GM23338 (cell line): ENCODE data around the gene NT5C2. TPM values are rescaled to one million over a fixed set of nuclear protein-coding genes. Genes with fewer than 3 reads are reported as not detected.

Experiments used
- ATAC-seq: fragments of 200-7000 bp; cut with Tn5 transposase; 3 replicates; pipeline ENCODE4 v1.9.1; 2020
- DNase-seq: peaks from one replicate; pipeline ENCODE4 v3.0.0-alpha.2; 2015; ENCODE audit warnings: low spot score
- H2AFZ ChIP-seq: fragments of 200-600 bp; sonication (generic); 2 replicates; pipeline ENCODE4 v1.8.0; 2016; ENCODE audit warnings: antibody characterized with exemption, mild to moderate bottlenecking, moderate library complexity
- H3F3A ChIP-seq: fragments of 200-600 bp; sonication (generic); replicated peaks from 2 replicates; pipeline ENCODE4 v1.8.0; 2017; ENCODE audit warnings: antibody characterized with exemption, mixed run types, low read depth
- H3K27ac ChIP-seq: fragments of 200-600 bp; sonication (generic); 2 replicates; pipeline ENCODE4 v1.6.1; 2016; ENCODE audit warnings: low read depth
- H3K27me3 ChIP-seq: fragments of 200-600 bp; sonication (generic); 2 replicates; pipeline ENCODE4 v1.8.0; 2016; ENCODE audit warnings: mild to moderate bottlenecking, mixed run types, moderate library complexity; ENCODE audit not compliant: insufficient read depth
- H3K36me3 ChIP-seq: fragments of 200-600 bp; sonication (generic); 2 replicates; pipeline ENCODE4 v1.8.0; 2016; ENCODE audit warnings: mild to moderate bottlenecking; ENCODE audit not compliant: insufficient read depth
- H3K4me1 ChIP-seq: fragments of 200-600 bp; sonication (generic); 2 replicates; pipeline ENCODE4 v1.8.0; 2016; ENCODE audit warnings: mild to moderate bottlenecking, moderate library complexity; ENCODE audit not compliant: insufficient read depth
- H3K4me2 ChIP-seq: fragments of 200-600 bp; sonication (generic); 2 replicates; pipeline ENCODE4 v1.7.1; 2017; ENCODE audit warnings: mixed run types
- H3K4me3 ChIP-seq: fragments of 200-600 bp; sonication (generic); 2 replicates; pipeline ENCODE4 v1.6.1; 2016; ENCODE audit warnings: mixed run types
- H3K79me2 ChIP-seq: fragments of 200-600 bp; sonication (generic); replicated peaks from 2 replicates; pipeline ENCODE4 v1.8.0; 2017; ENCODE audit warnings: mild to moderate bottlenecking; ENCODE audit not compliant: insufficient read depth
- H3K9me2 ChIP-seq: fragments of 200-600 bp; sonication (generic); 2 replicates; pipeline ENCODE4 v1.8.0; 2017; ENCODE audit not compliant: insufficient read depth
- H4K20me1 ChIP-seq: fragments of 200-600 bp; sonication (generic); replicated peaks from 2 replicates; pipeline ENCODE4 v1.8.0; 2017; ENCODE audit warnings: mild to moderate bottlenecking; ENCODE audit not compliant: insufficient read depth
- H3K27ac Mint-ChIP-seq: 2 replicates; pipeline ENCODE4 v1.8.0; 2020; ENCODE audit warnings: inconsistent platforms, mild to moderate bottlenecking, moderate library complexity, mixed read lengths
- H3K27me3 Mint-ChIP-seq: 3 replicates; pipeline ENCODE4 v1.8.0; 2022; ENCODE audit warnings: low read depth, mild to moderate bottlenecking, moderate library complexity, mixed read lengths, inconsistent platforms; ENCODE audit not compliant: insufficient read depth, poor library complexity
- H3K36me3 Mint-ChIP-seq: 3 replicates; pipeline ENCODE4 v1.8.0; 2021; ENCODE audit warnings: low read depth, mild to moderate bottlenecking, inconsistent platforms, moderate library complexity, mixed read lengths
- H3K4me1 Mint-ChIP-seq: 3 replicates; pipeline ENCODE4 v1.8.0; 2020; ENCODE audit warnings: mild to moderate bottlenecking, inconsistent platforms, mixed read lengths
- H3K4me3 Mint-ChIP-seq: 3 replicates; pipeline ENCODE4 v1.8.0; 2021; ENCODE audit warnings: moderate library complexity, mild to moderate bottlenecking, inconsistent platforms, mixed read lengths
- H3K9me3 Mint-ChIP-seq: 3 replicates; pipeline ENCODE4 v1.8.0; 2020; ENCODE audit warnings: moderate library complexity, mild to moderate bottlenecking, inconsistent platforms, mixed read lengths
- CREB1 ChIP-seq: fragments of 250-450 bp; sonication (Bioruptor Pico); IDR thresholded peaks from 2 replicates; pipeline ENCODE4 v1.5.0; 2020; ENCODE audit warnings: low read depth, mild to moderate bottlenecking, moderate library complexity
- CTCF ChIP-seq, 2 experiments: fragments of 200-600 bp in 1 of 2; sonication (generic) in 1 of 2; conservative IDR thresholded peaks; 2 replicates each; pipeline versions ENCODE4 v1.5.1 to v1.6.1; 2016 to 2017; ENCODE audit warnings: antibody characterized with exemption in 2 of 2, low read depth in 2 of 2, mild to moderate bottlenecking in 2 of 2, moderate library complexity in 1 of 2
- ETS1 ChIP-seq: IDR thresholded peaks from 2 replicates; pipeline ENCODE4 v1.6.1; 2016; ENCODE audit warnings: antibody characterized with exemption
- EZH2 ChIP-seq: fragments of 200-600 bp; sonication (generic); IDR thresholded peaks from one replicate; pipeline ENCODE4 v1.8.0; 2017; ENCODE audit warnings: antibody characterized with exemption, mild to moderate bottlenecking, low read depth; ENCODE audit not compliant: unreplicated experiment
- EZH2phosphoT487 ChIP-seq: fragments of 200-600 bp; sonication (generic); IDR thresholded peaks from one replicate; pipeline ENCODE4 v1.8.1; 2018; ENCODE audit warnings: antibody characterized with exemption; ENCODE audit not compliant: unreplicated experiment
- NANOG ChIP-seq: IDR thresholded peaks from 2 replicates; pipeline ENCODE4 v1.6.1; 2016; ENCODE audit warnings: antibody characterized with exemption, borderline replicate concordance
- POLR2AphosphoS5 ChIP-seq: IDR thresholded peaks from 2 replicates; pipeline ENCODE4 v1.6.1; 2016; ENCODE audit warnings: antibody characterized with exemption, low read depth
- STAT1 ChIP-seq: IDR thresholded peaks from one replicate; pipeline ENCODE4 v1.6.1; 2016; ENCODE audit warnings: antibody characterized with exemption; ENCODE audit not compliant: unreplicated experiment
- ZNF114 ChIP-seq: fragments of 250-450 bp; sonication (Bioruptor Pico); IDR thresholded peaks from 2 replicates; pipeline ENCODE4 v1.5.0; 2020; ENCODE audit warnings: mild to moderate bottlenecking, moderate library complexity
- ZNF462 ChIP-seq: fragments of 250-450 bp; sonication (Bioruptor Pico); IDR thresholded peaks from 2 replicates; pipeline ENCODE4 v1.5.0; 2020; ENCODE audit warnings: mild to moderate bottlenecking, moderate library complexity
- polyA plus RNA-seq: library from polyadenylated mRNA; unstranded; fragments of >200 nt; fragmentation: Nextera tagmentation; extraction: Ambion mirVana; gene quantifications from 2 replicates; pipeline ENCODE4 v1.2.1, GENCODE V29; 2016
- total RNA-seq: library from RNA; depleted of rRNA; stranded (reverse); fragments of >200 nt; shearing (Covaris generic); gene quantifications from 2 replicates; pipeline ENCODE4 v1.2.3, GENCODE V29; 2014

Gene NT5C2
- total and polyA plus RNA-seq, 2 experiments from 2014 or later, result 33.9 to 85.4 TPM

GRCh38 chr10:103127241-103127640 lies 65.8 kb downstream of the NT5C2 start:
- H3K4me2 ChIP-seq, result no peak overlapping the region
- no peaks in the 10 kb centered on the region for H3K79me2 ChIP-seq
- 0 out of 2 replicates have a peak, but pooled peaks cover 3% of the 10 kb centered on the region for H3K4me1 ChIP-seq
- Mint-ChIP-seq H3K36me3 (peaks cover 33% of the 10 kb centered on the region), H3K4me3 (no peak overlapping the region), H3K4me1 (peaks cover 6% of the 10 kb centered on the region; the same call in 2 of the 3 replicates), H3K27me3 (peaks cover 4% of the 10 kb centered on the region), H3K9me3 (peaks cover 18% of the 10 kb centered on the region), H3K27ac (no peak overlapping the region)
- no peak for TF ChIP-seq POLR2AphosphoS5
- no peak for TF ChIP-seq EZH2
- TF ChIP-seq NANOG, result no peak
- TF ChIP-seq STAT1, result no peak
- no peak for TF ChIP-seq CTCF (conservative IDR thresholded peaks at IDR 0.05; ENCODE audit: low read depth in 2 of 2)
- no peak for TF ChIP-seq ZNF114
- TF ChIP-seq EZH2phosphoT487, result no peak
- TF ChIP-seq ETS1, result no peak
- TF ChIP-seq ZNF462, result no peak
- no peak for TF ChIP-seq CREB1 (CRISPR knock-in tag)
- DNase-seq (no peak), ATAC-seq (no peak)
- H2AFZ ChIP-seq, result no peak overlapping the region
- no peak overlapping the region for H3K27ac ChIP-seq
- H3F3A ChIP-seq, result no peaks in the 10 kb centered on the region
- no peaks in the 10 kb centered on the region; the same call in 1 of the 2 replicates for H3K36me3 ChIP-seq
- H3K4me3 ChIP-seq, result no peak overlapping the region
- H3K27me3 ChIP-seq, result no peaks in the 10 kb centered on the region
- no peaks in the 10 kb centered on the region for H3K9me2 ChIP-seq
- peaks cover 9% of the 10 kb centered on the region; the same call in 1 of the 2 replicates for H4K20me1 ChIP-seq
